Hematopoietic multipotent progenitor cell treated with erythropoietin and hydrocortisone succinate and interleukin-3 and kit ligand, for 15 days (in vitro differentiated cells): ENCODE data around the gene PAXX.

Experiments used
- DNase-seq: peaks from one replicate; pipeline ENCODE4 v3.0.0-alpha.2; 2015; ENCODE audit warnings: low spot score

The PAXX gene

DNA sequence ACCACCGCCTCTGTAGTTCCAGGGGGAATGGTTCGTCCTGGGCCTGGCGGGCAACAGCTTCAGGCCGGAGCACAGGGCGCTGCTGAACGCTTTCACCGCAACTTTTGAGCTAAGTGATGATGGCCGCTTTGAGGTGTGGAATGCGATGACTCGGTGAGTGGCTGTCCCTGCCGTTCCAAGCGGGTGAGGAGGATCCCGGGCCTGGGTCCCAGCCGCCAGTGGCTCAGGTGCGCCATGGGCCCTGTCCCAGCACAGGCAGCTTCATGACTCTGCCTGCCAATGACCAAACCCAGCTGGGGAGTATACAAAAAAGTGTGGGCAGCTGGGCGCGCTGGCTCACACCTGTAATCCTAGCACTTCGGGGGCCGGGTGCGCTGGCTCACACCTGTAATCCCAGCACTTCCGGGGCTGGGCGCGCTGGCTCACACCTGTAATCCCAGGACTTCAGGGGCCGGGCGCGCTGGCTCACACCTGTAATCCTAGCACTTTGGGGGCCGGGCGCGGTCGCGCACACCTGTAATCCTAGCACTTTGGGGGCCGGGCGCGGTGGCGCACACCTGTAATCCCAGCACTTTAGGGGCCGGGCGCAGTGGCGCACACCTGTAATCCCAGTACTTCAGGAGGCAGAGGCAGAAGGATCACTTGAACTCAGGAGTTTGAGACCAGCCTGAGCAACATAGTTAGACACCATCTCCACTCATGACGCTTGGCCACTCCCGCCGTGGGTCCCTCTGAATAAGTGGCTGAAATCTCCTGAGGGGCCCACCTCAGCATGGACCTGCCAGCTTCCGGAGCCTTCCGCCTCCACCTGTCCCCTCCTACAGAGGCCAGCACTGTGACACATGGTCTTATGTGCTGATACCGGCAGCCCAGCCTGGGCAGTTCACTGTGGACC, 39.1 kb upstream of the PAXX start:
- no peak for DNase-seq

DNA sequence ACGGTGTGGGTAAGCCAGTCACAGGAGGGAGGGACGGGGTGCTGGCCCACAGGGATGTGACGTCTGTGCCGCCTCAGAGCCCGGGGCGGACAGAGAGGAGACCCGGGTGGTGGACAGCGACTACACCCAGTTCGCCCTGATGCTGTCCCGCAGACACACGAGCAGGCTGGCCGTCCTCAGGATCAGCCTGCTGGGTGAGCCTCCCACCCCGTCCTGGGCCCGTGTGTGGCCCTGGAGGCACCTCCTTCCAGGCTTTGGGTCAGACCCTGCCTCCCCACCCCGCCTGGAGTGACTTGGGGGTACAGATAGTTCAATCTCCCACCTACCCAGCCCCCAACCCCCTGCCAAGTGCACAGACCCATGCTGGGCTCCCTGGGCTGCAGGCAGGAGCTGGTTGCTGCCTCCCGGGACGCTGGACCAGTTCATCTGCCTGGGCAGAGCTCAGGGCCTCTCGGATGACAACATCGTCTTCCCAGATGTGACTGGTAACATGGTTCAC, 38.4 kb upstream of the PAXX start:
- DNase-seq, result no peak

DNA sequence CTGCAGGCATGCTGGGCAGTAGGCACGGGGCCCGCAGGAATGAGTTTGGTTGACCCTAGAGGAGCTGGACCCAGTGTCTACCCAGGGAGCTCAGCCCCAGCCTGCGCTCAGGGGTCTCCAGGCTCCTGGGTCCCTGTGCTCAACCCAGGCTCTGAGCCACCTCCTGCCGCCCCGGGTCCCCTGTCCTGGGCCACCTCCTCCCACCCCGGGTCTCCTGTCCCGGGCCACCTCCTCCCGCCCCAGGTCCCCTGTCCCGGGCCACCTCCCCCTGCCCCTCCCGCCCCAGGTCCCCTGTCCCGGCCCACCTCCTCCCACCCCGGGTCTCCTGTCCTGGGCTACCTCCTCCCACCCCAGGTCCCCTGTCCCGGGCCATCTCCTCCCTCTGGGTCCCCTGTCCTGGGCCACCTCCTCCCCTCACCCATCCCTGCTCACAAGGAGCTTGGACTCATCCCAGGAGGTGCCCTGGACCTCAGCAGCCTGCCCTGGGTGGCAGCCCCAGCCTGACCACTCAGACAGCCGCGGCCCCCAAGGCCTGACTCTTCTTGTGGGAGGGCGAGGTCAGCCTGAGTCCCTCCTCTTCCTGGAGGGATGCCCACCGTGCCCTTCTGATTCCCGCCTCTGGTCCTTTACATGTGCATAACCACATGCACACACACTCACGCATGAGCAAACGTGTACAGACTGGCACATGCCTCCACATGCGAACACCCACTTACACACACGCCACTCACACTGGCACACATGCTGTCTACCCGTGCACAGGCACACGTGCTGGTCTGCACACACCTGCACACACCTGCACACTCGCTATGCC, 37.7 kb upstream of the PAXX start:
- DNase-seq, result no peak

DNA sequence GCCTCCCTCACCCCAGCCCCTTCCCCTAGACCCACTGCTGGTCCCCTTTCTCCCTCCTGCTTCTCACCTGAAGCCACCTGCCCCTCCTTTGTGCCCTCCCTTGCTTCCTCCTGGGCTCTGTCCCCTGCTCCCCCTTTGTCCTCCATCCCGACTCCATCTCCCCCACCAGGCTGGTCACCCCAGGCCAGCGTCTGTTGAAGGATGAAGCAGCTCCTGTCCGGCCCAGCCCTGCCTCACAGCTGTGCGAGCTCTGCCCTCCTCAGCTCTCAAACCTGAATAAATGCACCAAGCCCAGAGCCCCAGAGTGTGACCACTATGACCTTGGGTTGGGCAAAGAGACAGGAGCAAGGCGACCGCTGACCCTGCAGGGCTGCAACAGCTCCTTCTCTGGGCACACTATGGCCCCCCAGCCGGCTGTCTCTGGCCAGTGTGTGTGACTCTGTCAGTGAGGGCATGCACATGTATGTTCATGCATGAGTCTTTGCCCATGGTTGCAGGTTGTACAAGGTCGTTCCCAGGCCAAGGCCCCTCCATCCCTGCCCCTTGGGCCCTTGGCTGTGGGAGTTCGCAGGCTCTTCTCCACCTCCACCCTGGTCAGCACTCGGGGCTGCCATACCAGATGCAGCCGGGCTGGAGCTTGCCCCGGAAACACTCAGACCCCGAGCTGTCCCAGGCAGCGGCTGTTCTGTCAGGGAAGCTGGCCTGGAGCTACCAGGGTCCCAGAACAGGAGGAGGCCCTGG, 36.9 kb upstream of the PAXX start:
- DNase-seq, result no peak

DNA sequence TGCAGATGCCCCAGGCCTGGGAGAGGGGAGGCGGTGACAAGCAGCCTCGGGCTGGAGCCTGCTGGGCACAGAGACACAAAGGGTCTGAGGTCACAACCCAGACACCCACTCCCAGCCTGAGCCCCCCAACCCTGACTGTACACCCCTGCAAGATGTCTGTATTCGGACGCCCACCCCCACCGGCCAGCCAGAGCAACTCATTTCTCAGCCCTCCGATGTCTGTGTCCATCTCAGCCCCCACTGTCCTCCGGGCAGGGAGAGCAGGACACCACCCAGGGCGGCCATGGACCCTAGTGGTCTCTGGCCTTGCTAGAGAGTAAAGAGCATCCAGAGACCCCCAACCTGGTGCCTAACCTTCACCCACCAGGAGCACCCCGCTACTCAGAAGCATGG, 36.3 kb upstream of the PAXX start:
- no peak for DNase-seq

DNA sequence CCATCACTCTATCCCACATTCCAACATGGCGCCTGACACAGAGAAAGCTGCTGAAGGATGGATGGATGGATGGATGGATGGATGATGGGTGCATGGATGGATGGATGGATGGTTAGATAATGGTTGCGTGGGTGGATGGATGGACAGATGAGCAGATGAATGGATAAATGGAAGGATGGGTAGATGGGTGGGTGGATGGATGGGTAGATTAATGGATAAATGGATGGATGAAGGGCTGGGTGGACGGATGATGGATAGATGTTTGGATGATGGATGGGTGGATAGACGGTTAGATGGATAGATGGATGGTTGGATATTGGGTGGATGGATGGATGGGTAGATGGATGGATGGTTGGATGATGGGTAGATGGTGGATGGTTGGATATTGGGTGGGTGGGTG, 35.6 kb upstream of the PAXX start:
- DNase-seq, result no peak

DNA sequence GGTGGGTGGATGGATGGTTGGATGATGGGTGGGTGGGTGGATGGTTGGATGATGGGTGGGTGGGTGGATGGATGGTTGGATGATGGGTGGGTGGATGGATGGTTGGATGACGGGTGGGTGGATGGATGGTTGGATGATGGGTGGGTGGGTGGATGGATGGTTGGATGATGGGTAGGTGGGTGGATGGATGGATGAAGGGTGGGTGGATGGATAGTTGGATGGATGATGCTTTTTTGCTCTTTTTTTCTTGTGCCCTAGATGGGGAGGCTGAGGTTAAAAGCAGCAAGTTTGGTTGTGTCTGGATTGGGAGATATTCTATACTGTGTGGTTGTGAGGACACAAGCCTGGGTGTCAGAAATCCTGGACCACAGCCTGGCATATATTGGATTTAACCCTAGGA, 34.8 kb upstream of the PAXX start:
- DNase-seq, result no peak

DNA sequence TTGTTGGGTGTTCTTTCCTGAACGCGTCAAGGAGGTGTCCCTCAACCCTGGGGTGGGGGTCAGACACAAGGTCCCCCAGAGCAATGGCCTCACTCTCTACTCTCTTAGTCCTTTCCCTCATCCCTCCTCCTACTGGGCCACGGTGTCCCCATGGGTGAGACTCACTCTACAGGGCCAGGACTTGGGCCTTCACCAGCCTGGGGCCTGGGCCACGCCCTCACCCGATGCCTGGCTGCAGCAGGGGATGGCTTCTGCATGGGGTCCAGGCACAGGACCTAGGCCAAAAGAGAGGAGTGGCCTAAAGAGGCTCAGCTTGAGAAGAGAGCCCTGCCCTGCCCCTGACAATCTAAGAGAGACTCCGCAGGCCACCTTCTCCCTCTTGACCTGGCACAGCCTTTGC, 34.3 kb upstream of the PAXX start:
- DNase-seq, result no peak

DNA sequence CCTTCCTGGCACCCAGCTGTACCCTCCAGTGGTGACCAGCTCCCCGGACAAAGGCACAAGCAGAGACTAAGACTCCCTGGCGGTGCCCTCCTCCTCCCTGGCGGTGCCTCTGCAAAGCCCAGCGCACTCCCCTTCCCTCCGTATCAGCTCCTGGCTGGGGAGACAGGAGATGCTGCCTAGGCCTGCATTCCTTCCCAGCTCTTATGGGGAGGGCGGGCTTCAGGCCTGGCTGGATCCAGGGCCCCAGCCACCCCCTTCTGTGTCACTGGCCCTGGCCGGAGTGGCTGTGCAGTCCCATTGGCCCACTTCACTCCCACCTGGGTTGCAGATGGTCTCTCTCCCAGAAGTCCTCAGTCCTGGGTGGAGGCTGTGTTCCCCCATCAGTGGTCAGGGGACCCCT, 33.7 kb upstream of the PAXX start:
- no peak for DNase-seq

DNA sequence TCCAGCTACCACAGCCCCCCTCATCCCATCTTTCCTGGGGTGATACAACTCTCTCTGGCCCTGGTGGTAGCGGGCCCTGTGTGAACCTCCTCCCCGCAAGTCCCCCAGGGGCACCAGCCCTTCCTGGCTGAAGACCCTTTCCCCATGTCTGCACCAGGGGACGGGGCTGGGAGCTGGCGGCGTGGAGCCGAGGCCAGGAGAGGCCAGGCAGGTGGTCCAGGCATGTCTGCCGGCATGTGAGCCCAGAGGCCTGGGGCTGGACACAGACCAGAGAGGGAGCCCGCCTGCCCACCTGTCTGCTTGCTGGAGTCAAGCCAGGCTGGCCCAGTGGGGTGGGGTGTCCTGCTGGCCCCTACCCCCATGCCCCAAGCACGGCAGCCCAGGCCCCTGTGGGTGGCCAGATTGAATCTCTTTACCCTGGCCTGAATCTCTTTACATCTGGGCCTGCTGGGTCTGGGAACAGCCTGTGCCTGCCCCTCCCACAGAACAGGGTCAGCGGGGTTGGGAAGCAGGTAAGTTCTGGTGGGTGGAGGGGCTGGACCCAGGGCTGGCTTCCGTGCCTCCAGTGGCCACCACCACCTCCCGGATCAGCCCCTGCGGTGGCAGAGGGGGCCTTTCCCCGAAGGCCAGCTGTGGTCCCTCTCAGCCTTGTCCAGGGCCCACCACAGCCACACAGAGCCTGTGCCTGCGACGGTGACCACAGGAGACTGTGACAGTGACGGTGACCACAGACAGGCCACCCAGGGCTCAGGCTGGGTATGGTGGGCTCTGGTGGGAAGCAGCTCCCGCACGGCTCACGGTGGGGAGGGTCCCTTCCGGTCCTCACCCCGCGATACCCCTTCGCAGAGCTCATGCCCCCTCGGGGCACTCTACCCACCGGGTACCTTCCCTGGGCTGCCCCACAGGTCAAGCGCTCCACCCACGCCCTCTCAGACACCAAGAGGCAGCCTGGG, 33.0 kb upstream of the PAXX start:
- DNase-seq, result no peak

DNA sequence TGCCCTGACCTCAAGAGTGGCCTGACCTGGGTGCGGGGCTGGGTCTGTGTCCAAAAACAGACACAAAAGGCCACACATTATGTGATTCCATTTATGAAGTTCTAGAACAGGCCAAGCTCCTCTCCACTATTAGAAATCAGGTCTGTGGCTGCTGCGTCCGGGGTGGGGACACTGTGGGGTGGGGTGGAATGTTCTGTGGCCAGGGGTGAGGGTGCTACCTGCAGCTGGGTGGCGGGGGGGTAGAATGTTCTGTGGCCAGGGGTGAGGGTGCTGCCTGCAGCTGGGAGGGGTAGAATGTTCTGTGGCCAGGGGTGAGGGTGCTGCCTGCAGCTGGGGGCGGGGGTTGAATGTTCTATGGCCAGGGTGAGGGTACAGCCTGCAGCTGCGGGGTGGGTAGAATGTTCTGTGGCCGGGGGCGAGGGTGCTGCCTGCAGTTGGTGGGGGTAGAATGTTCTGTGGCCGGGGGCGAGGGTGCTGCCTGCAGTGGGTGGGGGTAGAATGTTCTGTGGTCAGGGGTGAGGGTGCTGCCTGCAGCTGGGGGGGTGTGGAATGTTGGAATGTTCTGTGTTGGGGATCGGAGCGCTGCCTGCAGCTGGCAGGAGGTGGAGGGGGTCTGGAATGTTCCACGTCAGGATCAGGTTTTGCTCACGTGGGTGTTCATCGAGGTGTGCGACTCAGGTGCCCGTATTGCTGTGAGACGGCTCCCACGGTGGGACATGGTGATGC, 31.8 kb upstream of the PAXX start:
- no peak for DNase-seq

DNA sequence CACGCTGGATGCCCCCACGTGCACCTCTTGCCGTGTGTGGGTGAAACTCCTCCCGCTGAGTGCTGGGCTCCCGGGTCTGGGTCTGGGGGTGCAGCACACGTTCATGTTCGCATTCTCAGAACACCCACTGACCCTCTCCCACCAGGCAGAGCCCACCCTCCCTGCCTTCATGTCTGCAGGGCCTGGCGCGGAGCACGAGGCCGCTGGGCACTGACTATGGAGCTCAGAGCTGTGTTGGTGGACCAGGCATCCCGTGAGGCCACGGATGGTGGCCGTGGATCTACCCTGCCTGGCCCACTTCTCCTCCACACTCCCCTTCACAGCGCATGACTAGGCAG, 31.3 kb upstream of the PAXX start:
- no peak for DNase-seq

DNA sequence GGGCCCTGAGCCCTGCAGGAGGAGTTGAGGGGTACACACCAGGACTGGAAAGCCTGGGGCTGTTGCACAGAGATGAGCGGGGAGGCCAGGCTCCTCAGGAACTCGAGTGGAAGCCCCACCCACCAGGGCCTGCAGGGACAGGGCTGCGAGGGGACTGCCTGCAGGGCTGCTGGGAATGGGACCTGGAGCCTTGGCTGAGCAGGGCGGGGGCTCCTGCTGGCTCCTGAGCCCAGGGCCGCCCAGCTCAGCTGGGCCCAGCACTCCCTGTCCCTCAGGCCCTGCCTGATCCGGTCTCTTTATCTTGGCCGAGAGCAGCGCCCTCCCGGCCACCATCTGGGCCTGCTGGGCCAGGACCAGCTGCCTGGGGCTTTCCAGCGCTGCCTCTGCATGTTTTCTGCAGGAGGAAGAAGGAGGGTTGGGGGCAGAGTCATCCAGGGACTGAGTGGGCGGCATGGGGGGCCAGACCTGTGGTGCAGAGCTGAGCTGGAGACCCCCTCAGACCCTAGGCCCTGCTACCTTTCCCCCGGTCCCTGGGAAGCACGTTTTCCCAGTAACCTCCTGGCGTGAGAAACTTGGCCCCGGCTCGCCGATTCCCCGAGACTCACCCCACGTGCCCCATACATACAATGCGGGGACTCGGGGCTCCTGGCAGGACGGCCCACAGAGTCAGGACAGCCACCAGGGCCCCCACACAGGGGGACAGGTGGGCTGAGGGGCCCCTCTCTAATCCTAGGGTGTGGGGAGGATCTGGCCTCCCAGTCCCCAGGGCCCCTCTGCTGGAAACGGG, 30.8 kb upstream of the PAXX start:
- DNase-seq, result no peak

DNA sequence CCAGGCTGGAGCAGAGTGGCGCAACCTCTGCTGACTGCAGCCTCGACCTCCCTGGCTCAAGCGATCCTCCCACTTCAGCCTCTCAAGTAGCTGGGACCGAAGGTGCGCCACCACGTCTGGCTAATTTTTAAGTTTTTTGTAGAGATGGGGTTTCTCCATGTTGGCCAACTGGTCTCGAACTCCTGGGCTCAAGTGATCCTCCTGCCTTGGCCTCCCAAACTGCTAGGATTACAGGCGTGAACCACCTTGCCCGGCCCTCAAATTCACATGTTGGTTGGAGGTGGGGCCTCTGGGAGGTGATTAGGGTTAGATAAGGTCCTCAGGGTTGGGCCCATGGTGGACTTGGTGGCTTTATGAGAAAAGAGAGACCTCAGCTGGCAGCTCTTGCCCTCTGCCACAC, 30.1 kb upstream of the PAXX start:
- DNase-seq, result no peak

DNA sequence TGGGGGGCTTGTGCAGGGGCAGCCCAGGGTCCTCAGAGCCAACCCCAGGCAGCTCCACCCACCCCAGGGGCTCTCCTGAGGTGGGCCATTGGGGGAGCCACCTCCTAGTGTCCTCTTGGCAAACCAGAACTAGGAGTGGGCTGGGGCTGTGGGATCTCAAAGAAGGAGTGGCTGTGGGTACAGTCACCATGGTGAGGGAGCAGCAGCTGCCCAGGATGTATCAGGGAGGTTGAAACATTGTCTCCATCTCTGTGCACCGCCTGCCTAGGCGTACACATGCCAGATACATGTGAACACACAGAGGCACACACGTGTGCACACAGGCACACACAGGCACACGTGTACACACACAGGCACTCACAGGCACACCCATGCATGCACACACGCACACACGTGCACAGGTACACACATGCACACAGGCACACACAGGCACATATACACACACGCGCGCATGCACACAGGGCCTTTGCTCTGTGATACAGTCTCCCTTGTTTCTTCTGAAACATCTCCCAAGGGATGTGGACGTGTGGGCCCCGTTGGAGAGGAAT, 29.4 kb upstream of the PAXX start:
- DNase-seq, result no peak

DNA sequence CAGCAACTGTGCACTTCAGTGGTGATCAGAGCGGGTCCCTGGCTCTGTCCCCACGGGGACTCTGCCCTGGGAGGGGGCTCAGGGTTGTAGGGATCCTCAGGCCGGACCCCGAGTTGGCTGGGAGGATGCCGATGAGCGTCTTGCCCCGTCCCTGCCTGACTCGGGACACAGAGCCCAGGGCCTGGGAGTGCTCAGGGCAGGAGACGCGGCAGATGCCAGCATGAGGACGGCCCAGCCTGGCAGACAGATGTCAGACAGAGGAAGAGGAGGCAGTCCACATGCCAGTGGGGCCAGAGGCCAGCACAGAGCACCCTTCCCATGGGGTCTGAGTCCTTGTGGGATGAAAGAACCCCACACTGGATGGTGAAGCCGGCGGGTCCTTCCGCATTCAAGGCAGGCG, 28.9 kb upstream of the PAXX start:
- no peak for DNase-seq

DNA sequence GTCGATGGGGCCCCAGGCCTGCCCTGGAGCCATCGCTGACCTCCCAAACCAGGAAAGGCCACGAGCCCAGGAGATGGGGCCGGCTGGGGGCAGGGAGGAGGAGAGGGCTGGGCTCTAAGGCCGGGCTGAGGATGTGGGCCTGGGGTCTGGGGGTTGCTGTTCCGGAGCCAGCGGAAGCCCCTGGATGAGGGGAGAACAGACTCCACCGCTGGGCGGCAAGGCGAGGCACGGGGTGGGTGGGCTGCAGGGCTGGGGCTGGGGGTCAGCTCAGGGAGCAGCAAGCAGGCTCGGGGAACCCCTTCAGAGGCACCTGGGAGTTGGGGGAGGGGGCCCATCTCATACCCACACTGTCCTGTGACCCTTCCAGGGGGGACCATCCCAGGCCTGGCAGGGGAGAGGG, 28.5 kb upstream of the PAXX start:
- DNase-seq, result no peak

DNA sequence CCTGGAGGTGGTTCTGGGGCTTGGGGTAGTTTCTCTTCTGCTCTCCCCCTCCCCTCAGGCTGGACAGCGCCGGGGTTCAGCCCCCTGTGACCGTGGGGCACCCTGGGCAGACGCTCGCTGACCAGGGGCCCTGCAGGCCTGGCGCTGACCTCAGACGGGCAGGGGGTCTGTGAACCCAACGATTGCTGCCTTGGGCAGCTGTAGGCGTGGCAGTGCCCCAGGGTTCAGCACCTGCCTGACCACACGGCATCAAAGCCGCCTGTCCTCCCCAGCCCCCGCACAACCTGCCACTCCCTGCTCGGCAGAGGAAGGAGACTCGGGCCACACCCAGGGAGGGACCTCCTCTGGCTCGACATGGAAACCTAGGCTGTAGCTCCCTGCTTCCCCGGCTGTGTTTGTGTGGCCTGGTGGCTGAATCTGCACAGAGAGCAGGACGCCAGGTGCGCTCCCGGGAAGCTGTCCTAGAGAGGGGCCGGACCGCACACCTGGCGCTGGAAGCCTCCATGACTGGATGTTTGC, 28.0 kb upstream of the PAXX start:
- DNase-seq, result peak; percentile 15

DNA sequence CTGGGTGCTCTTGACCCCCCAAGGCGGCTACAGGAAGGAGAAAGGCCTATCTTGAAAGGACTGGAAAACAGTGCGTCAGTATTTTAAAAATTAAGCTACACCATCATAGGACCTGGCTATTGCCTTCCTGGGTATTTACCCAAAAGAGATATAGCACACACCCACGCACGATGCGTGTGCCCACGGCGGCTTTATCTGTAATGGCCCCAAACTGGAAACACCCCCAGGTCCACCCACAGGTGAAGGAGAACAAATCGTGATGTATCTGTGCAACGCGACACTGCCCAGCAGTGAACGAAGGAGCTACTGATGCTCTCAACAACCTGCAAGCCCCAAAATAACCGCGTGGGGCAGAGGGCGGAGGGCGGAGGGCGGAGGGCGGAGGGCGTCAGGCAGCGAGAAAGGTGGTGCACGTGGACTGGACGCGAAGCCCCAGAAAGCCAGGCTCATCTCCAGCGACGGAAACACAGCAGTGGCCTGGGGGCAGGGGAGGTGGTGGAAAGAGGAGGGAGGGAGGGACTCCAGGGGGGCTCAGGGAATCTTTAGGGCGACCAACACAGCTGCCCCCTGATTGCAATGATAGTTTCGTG, 27.3 kb upstream of the PAXX start:
- no peak for DNase-seq
